Measurements from ENCODE around the gene ZFYVE21.

- TF ChIP-seq CTCF (IDR thresholded peaks at IDR 0.05 in 2 of 3, conservative IDR thresholded peaks at IDR 0.05 in 1 of 3; ENCODE audit: borderline replicate concordance in 1 of 3, insufficient read depth in 1 of 3, low read depth in 2 of 3, low read length in 2 of 3) (no peak), EZH2 (IDR thresholded peaks at IDR 0.05) (no peak), SRF (IDR thresholded peaks at IDR 0.05; ENCODE audit: low read depth) (no peak), POLR2AphosphoS5 (IDR thresholded peaks at IDR 0.05; ENCODE audit: low read depth, low read length) (no peak), YY1 (IDR thresholded peaks at IDR 0.05; ENCODE audit: extremely low read depth, insufficient replicate concordance, low read depth, low read length) (no peak)
Measured at GRCh38 chr14:103686831-103687485, 28.7 kb upstream of the ZFYVE21 start.
